ENCODE data around the gene ARID1B. TPM values are rescaled to one million over a fixed set of nuclear protein-coding genes. Genes with fewer than 3 reads are reported as not detected.

The ARID1B gene
- total and polyA plus RNA-seq, 2 of the 13 experiments (the other 11 are each of a cell fraction or from before 2014, with no cell fraction given), result 20.1 to 32.6 TPM

DNA sequence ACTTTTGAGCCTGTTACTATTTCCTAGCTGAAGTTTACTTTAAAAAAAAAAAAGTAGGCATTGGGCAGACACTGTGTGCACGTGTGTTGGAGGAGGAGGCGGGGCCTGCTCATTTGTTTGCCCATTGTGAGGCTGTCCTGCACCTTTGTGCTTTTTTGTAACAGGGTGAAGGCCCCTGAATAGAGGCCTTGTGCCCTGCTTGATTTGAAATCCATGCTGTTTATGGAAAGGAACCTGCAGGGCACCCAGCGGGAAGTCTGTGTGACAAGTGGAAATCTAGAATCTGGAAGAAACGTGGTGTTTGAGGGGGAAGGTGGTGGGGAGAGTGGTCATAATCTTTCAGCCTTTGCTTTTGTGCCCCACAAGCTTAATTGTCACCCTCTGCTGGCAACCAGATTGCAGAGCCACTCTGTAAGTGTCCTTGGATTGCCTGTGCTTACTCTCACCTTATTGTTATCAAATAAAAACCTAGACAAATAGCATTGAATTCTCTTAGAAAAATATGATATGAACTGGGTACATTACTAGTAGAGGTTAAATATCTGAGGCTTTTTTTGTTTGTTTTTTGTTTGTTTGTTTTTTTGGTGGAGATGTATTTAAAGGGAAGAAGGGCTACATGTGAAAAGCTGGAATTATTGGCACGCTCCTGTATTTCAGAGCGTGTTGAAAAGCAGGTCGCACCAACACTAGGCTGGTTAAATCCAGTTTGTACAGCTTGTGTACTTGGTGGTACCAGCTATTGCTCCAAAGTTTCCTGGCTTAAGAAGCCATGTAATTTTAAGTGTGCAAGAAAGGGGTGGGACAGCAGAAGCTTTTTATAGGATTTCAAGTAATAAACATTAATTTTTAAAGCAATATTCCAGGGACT lies 156.3 kb downstream of the ARID1B start (continued):
- TF ChIP-seq, protein P1, sequence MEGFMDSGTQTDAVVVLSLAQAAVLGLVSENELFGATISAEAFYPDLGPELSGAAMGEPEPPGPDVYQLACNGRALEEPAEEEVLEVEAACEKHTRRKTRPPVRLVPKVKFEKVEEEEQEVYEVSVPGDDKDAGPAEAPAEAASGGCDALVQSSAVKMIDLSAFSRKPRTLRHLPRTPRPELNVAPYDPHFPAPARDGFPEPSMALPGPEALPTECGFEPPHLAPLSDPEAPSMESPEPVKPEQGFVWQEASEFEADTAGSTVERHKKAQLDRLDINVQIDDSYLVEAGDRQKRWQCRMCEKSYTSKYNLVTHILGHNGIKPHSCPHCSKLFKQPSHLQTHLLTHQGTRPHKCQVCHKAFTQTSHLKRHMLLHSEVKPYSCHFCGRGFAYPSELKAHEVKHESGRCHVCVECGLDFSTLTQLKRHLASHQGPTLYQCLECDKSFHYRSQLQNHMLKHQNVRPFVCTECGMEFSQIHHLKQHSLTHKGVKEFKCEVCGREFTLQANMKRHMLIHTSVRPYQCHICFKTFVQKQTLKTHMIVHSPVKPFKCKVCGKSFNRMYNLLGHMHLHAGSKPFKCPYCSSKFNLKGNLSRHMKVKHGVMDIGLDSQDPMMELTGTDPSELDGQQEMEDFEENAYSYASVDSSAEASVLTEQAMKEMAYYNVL (CRISPR knock-in tag; IDR thresholded peaks at IDR 0.05; ENCODE audit: borderline replicate concordance), result no peak
- TF ChIP-seq ZNF382 (CRISPR knock-in tag; IDR thresholded peaks at IDR 0.05; ENCODE audit: borderline replicate concordance) (no peak), KLF9 (CRISPR knock-in tag; IDR thresholded peaks at IDR 0.05; ENCODE audit: low read depth) (0 out of 2 replicates have a peak, but pooled peaks have one; percentile 45), JUND (CRISPR knock-in tag; IDR thresholded peaks at IDR 0.05) (no peak), ZNF432 (CRISPR knock-in tag; IDR thresholded peaks at IDR 0.05; ENCODE audit: borderline replicate concordance) (no peak), ZNF20 (CRISPR knock-in tag; IDR thresholded peaks at IDR 0.05) (no peak), HDAC2 (CRISPR knock-in tag; IDR thresholded peaks at IDR 0.05) (peak; percentile 70; the same call in 1 of the 2 replicates), STAT5B (CRISPR knock-in tag; IDR thresholded peaks at IDR 0.05) (no peak), ZNF567 (CRISPR knock-in tag; IDR thresholded peaks at IDR 0.05; ENCODE audit: borderline replicate concordance) (no peak), ZBTB33 (CRISPR knock-in tag; IDR thresholded peaks at IDR 0.05) (peak; percentile 47; the same call in 1 of the 2 replicates), PHF20 (CRISPR knock-in tag; IDR thresholded peaks at IDR 0.05) (no peak), ZNF746 (CRISPR knock-in tag; IDR thresholded peaks at IDR 0.05) (no peak), RBM22 (optimal IDR thresholded peaks at IDR 0.05; ENCODE audit: low read length) (peak; percentile 84)
- TF ChIP-seq, protein P2, sequence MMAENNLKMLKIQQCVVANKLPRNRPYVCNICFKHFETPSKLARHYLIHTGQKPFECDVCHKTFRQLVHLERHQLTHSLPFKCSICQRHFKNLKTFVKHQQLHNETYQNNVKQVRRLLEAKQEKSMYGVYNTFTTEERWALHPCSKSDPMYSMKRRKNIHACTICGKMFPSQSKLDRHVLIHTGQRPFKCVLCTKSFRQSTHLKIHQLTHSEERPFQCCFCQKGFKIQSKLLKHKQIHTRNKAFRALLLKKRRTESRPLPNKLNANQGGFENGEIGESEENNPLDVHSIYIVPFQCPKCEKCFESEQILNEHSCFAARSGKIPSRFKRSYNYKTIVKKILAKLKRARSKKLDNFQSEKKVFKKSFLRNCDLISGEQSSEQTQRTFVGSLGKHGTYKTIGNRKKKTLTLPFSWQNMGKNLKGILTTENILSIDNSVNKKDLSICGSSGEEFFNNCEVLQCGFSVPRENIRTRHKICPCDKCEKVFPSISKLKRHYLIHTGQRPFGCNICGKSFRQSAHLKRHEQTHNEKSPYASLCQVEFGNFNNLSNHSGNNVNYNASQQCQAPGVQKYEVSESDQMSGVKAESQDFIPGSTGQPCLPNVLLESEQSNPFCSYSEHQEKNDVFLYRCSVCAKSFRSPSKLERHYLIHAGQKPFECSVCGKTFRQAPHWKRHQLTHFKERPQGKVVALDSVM (CRISPR knock-in tag; IDR thresholded peaks at IDR 0.05), result peak; percentile 85
- TF ChIP-seq, protein P3, sequence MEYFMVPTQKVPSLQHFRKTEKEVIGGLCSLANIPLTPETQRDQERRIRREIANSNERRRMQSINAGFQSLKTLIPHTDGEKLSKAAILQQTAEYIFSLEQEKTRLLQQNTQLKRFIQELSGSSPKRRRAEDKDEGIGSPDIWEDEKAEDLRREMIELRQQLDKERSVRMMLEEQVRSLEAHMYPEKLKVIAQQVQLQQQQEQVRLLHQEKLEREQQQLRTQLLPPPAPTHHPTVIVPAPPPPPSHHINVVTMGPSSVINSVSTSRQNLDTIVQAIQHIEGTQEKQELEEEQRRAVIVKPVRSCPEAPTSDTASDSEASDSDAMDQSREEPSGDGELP (IDR thresholded peaks at IDR 0.05; ENCODE audit: borderline replicate concordance, low read depth), result no peak; the same call in 1 of the 2 replicates
- TF ChIP-seq, protein P4, sequence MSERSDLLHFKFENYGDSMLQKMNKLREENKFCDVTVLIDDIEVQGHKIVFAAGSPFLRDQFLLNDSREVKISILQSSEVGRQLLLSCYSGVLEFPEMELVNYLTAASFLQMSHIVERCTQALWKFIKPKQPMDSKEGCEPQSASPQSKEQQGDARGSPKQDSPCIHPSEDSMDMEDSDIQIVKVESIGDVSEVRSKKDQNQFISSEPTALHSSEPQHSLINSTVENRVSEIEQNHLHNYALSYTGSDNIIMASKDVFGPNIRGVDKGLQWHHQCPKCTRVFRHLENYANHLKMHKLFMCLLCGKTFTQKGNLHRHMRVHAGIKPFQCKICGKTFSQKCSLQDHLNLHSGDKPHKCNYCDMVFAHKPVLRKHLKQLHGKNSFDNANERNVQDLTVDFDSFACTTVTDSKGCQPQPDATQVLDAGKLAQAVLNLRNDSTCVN (CRISPR knock-in tag; IDR thresholded peaks at IDR 0.05; ENCODE audit: borderline replicate concordance), result 0 out of 2 replicates have a peak, but pooled peaks have one; percentile 28
- TF ChIP-seq, protein P5, sequence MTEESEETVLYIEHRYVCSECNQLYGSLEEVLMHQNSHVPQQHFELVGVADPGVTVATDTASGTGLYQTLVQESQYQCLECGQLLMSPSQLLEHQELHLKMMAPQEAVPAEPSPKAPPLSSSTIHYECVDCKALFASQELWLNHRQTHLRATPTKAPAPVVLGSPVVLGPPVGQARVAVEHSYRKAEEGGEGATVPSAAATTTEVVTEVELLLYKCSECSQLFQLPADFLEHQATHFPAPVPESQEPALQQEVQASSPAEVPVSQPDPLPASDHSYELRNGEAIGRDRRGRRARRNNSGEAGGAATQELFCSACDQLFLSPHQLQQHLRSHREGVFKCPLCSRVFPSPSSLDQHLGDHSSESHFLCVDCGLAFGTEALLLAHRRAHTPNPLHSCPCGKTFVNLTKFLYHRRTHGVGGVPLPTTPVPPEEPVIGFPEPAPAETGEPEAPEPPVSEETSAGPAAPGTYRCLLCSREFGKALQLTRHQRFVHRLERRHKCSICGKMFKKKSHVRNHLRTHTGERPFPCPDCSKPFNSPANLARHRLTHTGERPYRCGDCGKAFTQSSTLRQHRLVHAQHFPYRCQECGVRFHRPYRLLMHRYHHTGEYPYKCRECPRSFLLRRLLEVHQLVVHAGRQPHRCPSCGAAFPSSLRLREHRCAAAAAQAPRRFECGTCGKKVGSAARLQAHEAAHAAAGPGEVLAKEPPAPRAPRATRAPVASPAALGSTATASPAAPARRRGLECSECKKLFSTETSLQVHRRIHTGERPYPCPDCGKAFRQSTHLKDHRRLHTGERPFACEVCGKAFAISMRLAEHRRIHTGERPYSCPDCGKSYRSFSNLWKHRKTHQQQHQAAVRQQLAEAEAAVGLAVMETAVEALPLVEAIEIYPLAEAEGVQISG (CRISPR knock-in tag; IDR thresholded peaks at IDR 0.05), result peak; percentile 48
